HCT116 (cell line): ENCODE results near the gene JAK1. TPM values are rescaled to one million over a fixed set of nuclear protein-coding genes. Genes with fewer than 3 reads are reported as not detected.

Experiments used
- ATAC-seq: fragments of 200-7000 bp; cut with Tn5 transposase; 2 replicates; pipeline ENCODE4 v1.9.1; 2020; ENCODE audit warnings: mild to moderate bottlenecking, moderate library complexity
- BruUV-seq: library from RNA; stranded (reverse); fragments of 400-500 nt; replicated peaks from 2 replicates; lab custom pipeline; 2021; lab: Mats Ljungman, UMichigan
- CTCF ChIA-PET: fragments of 300-600 bp; sonication (Branson Sonifier 250); formaldehyde crosslinking; loops from one replicate; lab custom pipeline; 2021; ENCODE audit warnings: antibody characterized with exemption; lab: Charles Lee
- POLR2A ChIA-PET: fragments of 300-600, 350-600 bp; sonication (Branson Sonifier 250); formaldehyde crosslinking; loops from one replicate; lab custom pipeline; 2021; ENCODE audit warnings: antibody characterized with exemption; lab: Charles Lee
- RAD21 ChIA-PET, 2 experiments: fragments of 300-600 bp; sonication (Branson Sonifier 250); formaldehyde crosslinking; loops; one replicate each; lab custom pipeline; 2023; ENCODE audit warnings: low total read pairs in 2 of 2; ENCODE audit not compliant: uncharacterized antibody in 2 of 2, unreplicated experiment in 2 of 2, low non-redundant PET in 1 of 2; lab: Charles Lee
- DNase-seq: peaks from one replicate; pipeline ENCODE4 v3.0.0-alpha.2; 2010; ENCODE audit warnings: low read depth, low spot score
- H2AFZ ChIP-seq: fragments of 200-600 bp; shearing (Covaris generic), sonication (generic); 2 replicates; pipeline ENCODE4 v1.6.1; 2017; ENCODE audit warnings: low read depth, mixed run types, mixed read lengths, antibody characterized with exemption, low read length; ENCODE audit not compliant: poor library complexity, severe bottlenecking
- H3K27ac ChIP-seq: 2 replicates; pipeline ENCODE4 v1.5.1; 2012; ENCODE audit warnings: low read depth, low read length
- H3K27me3 ChIP-seq: fragments of 200-600 bp; sonication (generic); 2 replicates; pipeline ENCODE4 v1.6.1; 2016; ENCODE audit warnings: mixed run types, low read length, mixed read lengths; ENCODE audit not compliant: insufficient read depth
- H3K36me3 ChIP-seq, 2 experiments: fragments of 200-500 bp in 1 of 2; fragments of 200-600 bp in 1 of 2; sonication (Bioruptor generic) in 1 of 2; sonication (generic) in 1 of 2; 2 replicates each; pipeline versions ENCODE4 v1.5.1 to v1.6.1; 2014 to 2016; ENCODE audit warnings: low read length in 2 of 2, inconsistent platforms in 1 of 2, mixed read lengths in 1 of 2, mixed run types in 1 of 2; ENCODE audit not compliant: insufficient read depth in 2 of 2, control insufficient read depth in 1 of 2
- H3K4me1 ChIP-seq, 2 experiments: fragments of 200-600 bp in 1 of 2; sonication (generic) in 1 of 2; 2 replicates each; pipeline versions ENCODE4 v1.5.1 to v1.6.1; 2012 to 2017; ENCODE audit warnings: low read length in 2 of 2, inconsistent platforms in 1 of 2, mild to moderate bottlenecking in 1 of 2, mixed read lengths in 1 of 2, mixed run types in 1 of 2, moderate library complexity in 1 of 2; ENCODE audit not compliant: insufficient read depth in 2 of 2, control insufficient read depth in 1 of 2
- H3K4me2 ChIP-seq: fragments of 200-600 bp; sonication (generic); 2 replicates; pipeline ENCODE4 v1.6.1; 2017; ENCODE audit warnings: mixed run types, low read length, mixed read lengths
- H3K4me3 ChIP-seq, 2 experiments: fragments of 200-600 bp in 1 of 2; sonication (generic) in 1 of 2; replicated peaks in 1 of 2; 2 replicates each; pipeline ENCODE4 v1.5.1; 2011 to 2016; ENCODE audit warnings: low read length in 2 of 2, control low read depth in 1 of 2, low read depth in 1 of 2, mild to moderate bottlenecking in 1 of 2, mixed read lengths in 1 of 2, mixed run types in 1 of 2
- H3K79me2 ChIP-seq: fragments of 200-600 bp; sonication (generic); 2 replicates; pipeline ENCODE4 v1.6.1; 2017; ENCODE audit warnings: mild to moderate bottlenecking, mixed run types, low read length, moderate library complexity, mixed read lengths; ENCODE audit not compliant: insufficient read depth
- H3K9ac ChIP-seq: fragments of 200-600 bp; sonication (generic); 2 replicates; pipeline ENCODE4 v1.6.1; 2016; ENCODE audit warnings: low read length, mixed read lengths
- H3K9me2 ChIP-seq: fragments of 200-600 bp; sonication (generic), shearing (Covaris generic); 2 replicates; pipeline ENCODE4 v1.6.1; 2017; ENCODE audit warnings: mixed run types, mild to moderate bottlenecking, moderate library complexity; ENCODE audit not compliant: insufficient read depth
- H3K9me3 ChIP-seq, 2 experiments: fragments of 200-500 bp in 1 of 2; fragments of 200-600 bp in 1 of 2; sonication (Bioruptor generic) in 1 of 2; sonication (generic) in 1 of 2; 2 replicates each; pipeline ENCODE4 v1.6.1; 2014 to 2017; ENCODE audit warnings: low read length in 2 of 2, mixed read lengths in 2 of 2, inconsistent platforms in 1 of 2, low read depth in 1 of 2, mild to moderate bottlenecking in 1 of 2, mixed run types in 1 of 2, moderate library complexity in 1 of 2; ENCODE audit not compliant: control insufficient read depth in 1 of 2, insufficient read depth in 1 of 2
- H4K20me1 ChIP-seq: fragments of 200-600 bp; sonication (generic), shearing (Covaris generic); 2 replicates; pipeline ENCODE4 v1.6.1; 2017; ENCODE audit warnings: mixed run types, mild to moderate bottlenecking, moderate library complexity; ENCODE audit not compliant: insufficient read depth
- CBX3 ChIP-seq: IDR thresholded peaks from 2 replicates; pipeline ENCODE4 v1.6.1; 2012; ENCODE audit warnings: low read depth
- EGR1 ChIP-seq: IDR thresholded peaks from 2 replicates; pipeline ENCODE4 v1.6.1; 2012; ENCODE audit warnings: low read depth
- ELF1 ChIP-seq: IDR thresholded peaks from 2 replicates; pipeline ENCODE4 v1.6.1; 2012; ENCODE audit warnings: low read depth, borderline replicate concordance
- EZH2 ChIP-seq: fragments of 200-600 bp; sonication (generic); IDR thresholded peaks from 2 replicates; pipeline ENCODE4 v1.6.1; 2017; ENCODE audit warnings: antibody characterized with exemption, mixed run types
- FOSL1 ChIP-seq: IDR thresholded peaks from 2 replicates; pipeline ENCODE4 v1.6.1; 2012; ENCODE audit warnings: low read depth
- JUND ChIP-seq: IDR thresholded peaks from 2 replicates; pipeline ENCODE4 v1.6.1; 2012
- POLR2AphosphoS5 ChIP-seq: IDR thresholded peaks from 2 replicates; pipeline ENCODE4 v1.6.1; 2011; ENCODE audit warnings: mild to moderate bottlenecking, low read depth, low read length, moderate library complexity
- RAD21 ChIP-seq: IDR thresholded peaks from 2 replicates; pipeline ENCODE4 v1.6.1; 2012; ENCODE audit warnings: low read depth, mild to moderate bottlenecking
- SRF ChIP-seq: IDR thresholded peaks from 2 replicates; pipeline ENCODE4 v1.6.1; 2012; ENCODE audit warnings: low read depth
- TCF7L2 ChIP-seq: IDR thresholded peaks from 2 replicates; pipeline ENCODE4 v1.7.0; 2011; ENCODE audit warnings: borderline replicate concordance, inconsistent platforms; ENCODE audit not compliant: insufficient read depth, insufficient read length; ENCODE audit errors: extremely low read depth
- YY1 ChIP-seq: IDR thresholded peaks from 2 replicates; pipeline ENCODE4 v1.6.1; 2011; ENCODE audit warnings: low read length, low read depth, moderate library complexity, mild to moderate bottlenecking; ENCODE audit not compliant: insufficient replicate concordance; ENCODE audit errors: extremely low read depth
- ZFX ChIP-seq: fragments of 450-650 bp; IDR thresholded peaks from 2 replicates; pipeline ENCODE4 v1.6.1; 2017
- ZNF274 ChIP-seq: fragments of 200-500 bp; sonication (Bioruptor generic); IDR thresholded peaks from 2 replicates; pipeline ENCODE4 v1.6.1; 2014; ENCODE audit warnings: mild to moderate bottlenecking, low read depth, low read length, inconsistent platforms
- intact Hi-C: fragments of 100-400 bp; cut with micrococcal nuclease; formaldehyde crosslinking; loops from 2 replicates; pipeline ENCODE4 v1.10.0; 2022
- total RNA-seq: library from RNA; stranded (reverse); gene quantifications from one replicate; pipeline ENCODE4 v1.2.1, GENCODE V29; 2021; ENCODE audit not compliant: unreplicated experiment
- TF ChIP-seq, protein P1 (sequence below), 3 experiments: fragments of 200-600 bp in 1 of 3; sonication (generic) in 1 of 3; IDR thresholded peaks in 2 of 3; conservative IDR thresholded peaks in 1 of 3; 2 replicates each; pipeline ENCODE4 v1.5.1; 2012 to 2017; ENCODE audit warnings: low read depth in 2 of 3, low read length in 2 of 3, antibody characterized with exemption in 1 of 3, borderline replicate concordance in 1 of 3, control low read depth in 1 of 3, mild to moderate bottlenecking in 1 of 3, mixed read lengths in 1 of 3, mixed run types in 1 of 3, moderate library complexity in 1 of 3; ENCODE audit not compliant: insufficient read depth in 1 of 3
- TF ChIP-seq, protein P2 (sequence below): IDR thresholded peaks from 2 replicates; pipeline ENCODE4 v1.6.1; 2012; ENCODE audit warnings: low read depth
- TF ChIP-seq, protein P3 (sequence below): IDR thresholded peaks from 2 replicates; pipeline ENCODE4 v1.6.1; 2012
- TF ChIP-seq, protein P4 (sequence below): IDR thresholded peaks from 2 replicates; pipeline ENCODE4 v1.6.1; 2012

Gene JAK1
- total RNA-seq, 1 experiment from 2014 or later: 53.2 TPM

DNA sequence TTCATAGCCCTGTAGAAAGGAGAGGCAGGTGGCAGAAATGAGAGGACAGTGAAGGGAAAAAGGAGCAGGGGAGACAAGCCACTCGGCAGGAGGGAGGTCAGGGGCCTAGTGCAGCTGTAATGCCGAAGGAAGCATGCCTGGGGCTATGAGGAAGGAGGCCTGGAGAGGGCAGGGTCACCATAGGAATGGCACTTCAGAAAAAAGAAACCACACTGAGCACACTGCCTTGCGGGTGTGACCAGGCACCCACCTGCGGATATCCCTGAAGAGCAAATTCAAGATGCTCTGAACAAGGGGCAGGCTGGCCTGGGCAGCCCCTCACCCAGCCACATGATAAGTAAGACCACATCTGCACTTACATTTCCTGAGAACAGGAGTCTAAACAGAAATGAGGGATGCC, 104.7 kb downstream of the JAK1 start:
- no peak overlapping the region for H3K4me2 ChIP-seq
- H3K27me3 ChIP-seq: no peaks in the 10 kb centered on the region
- BruUV-seq: no TSS peak
- no peaks in the 10 kb centered on the region for H3K9me2 ChIP-seq
- peaks cover 7 to 10% of the 10 kb centered on the region in 2 experiments; a peak in 3 of 4 replicates for H3K4me1 ChIP-seq
- TF ChIP-seq, protein P1, sequence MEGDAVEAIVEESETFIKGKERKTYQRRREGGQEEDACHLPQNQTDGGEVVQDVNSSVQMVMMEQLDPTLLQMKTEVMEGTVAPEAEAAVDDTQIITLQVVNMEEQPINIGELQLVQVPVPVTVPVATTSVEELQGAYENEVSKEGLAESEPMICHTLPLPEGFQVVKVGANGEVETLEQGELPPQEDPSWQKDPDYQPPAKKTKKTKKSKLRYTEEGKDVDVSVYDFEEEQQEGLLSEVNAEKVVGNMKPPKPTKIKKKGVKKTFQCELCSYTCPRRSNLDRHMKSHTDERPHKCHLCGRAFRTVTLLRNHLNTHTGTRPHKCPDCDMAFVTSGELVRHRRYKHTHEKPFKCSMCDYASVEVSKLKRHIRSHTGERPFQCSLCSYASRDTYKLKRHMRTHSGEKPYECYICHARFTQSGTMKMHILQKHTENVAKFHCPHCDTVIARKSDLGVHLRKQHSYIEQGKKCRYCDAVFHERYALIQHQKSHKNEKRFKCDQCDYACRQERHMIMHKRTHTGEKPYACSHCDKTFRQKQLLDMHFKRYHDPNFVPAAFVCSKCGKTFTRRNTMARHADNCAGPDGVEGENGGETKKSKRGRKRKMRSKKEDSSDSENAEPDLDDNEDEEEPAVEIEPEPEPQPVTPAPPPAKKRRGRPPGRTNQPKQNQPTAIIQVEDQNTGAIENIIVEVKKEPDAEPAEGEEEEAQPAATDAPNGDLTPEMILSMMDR (IDR thresholded peaks at IDR 0.05 in 2 of 3, conservative IDR thresholded peaks at IDR 0.05 in 1 of 3; ENCODE audit: borderline replicate concordance in 1 of 3, insufficient read depth in 1 of 3, low read depth in 2 of 3, low read length in 2 of 3): 0 out of 6 replicates have a peak, but pooled peaks of 2 of the 3 experiments have one; percentile 18 to 20
- TF ChIP-seq ELF1 (no peak), ZFX (no peak), FOSL1 (no peak), YY1 (no peak), JUND (no peak), EGR1 (no peak), RAD21 (peak; percentile 56), CBX3 (no peak), TCF7L2 (no peak), SRF (no peak), ZNF274 (no peak), EZH2 (no peak), POLR2AphosphoS5 (no peak)
- TF ChIP-seq, protein P2, sequence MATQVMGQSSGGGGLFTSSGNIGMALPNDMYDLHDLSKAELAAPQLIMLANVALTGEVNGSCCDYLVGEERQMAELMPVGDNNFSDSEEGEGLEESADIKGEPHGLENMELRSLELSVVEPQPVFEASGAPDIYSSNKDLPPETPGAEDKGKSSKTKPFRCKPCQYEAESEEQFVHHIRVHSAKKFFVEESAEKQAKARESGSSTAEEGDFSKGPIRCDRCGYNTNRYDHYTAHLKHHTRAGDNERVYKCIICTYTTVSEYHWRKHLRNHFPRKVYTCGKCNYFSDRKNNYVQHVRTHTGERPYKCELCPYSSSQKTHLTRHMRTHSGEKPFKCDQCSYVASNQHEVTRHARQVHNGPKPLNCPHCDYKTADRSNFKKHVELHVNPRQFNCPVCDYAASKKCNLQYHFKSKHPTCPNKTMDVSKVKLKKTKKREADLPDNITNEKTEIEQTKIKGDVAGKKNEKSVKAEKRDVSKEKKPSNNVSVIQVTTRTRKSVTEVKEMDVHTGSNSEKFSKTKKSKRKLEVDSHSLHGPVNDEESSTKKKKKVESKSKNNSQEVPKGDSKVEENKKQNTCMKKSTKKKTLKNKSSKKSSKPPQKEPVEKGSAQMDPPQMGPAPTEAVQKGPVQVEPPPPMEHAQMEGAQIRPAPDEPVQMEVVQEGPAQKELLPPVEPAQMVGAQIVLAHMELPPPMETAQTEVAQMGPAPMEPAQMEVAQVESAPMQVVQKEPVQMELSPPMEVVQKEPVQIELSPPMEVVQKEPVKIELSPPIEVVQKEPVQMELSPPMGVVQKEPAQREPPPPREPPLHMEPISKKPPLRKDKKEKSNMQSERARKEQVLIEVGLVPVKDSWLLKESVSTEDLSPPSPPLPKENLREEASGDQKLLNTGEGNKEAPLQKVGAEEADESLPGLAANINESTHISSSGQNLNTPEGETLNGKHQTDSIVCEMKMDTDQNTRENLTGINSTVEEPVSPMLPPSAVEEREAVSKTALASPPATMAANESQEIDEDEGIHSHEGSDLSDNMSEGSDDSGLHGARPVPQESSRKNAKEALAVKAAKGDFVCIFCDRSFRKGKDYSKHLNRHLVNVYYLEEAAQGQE: no peak
- TF ChIP-seq, protein P3, sequence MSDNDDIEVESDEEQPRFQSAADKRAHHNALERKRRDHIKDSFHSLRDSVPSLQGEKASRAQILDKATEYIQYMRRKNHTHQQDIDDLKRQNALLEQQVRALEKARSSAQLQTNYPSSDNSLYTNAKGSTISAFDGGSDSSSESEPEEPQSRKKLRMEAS: no peak
- TF ChIP-seq, protein P4, sequence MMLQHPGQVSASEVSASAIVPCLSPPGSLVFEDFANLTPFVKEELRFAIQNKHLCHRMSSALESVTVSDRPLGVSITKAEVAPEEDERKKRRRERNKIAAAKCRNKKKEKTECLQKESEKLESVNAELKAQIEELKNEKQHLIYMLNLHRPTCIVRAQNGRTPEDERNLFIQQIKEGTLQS: no peak
- ATAC-seq (peak; percentile 64), DNase-seq (no peak)
- ChIA-PET CTCF (no interaction called here), RAD21 (no interaction called here), POLR2A (no interaction called here)
- no peak overlapping the region for H3K4me3 ChIP-seq
- no peak overlapping the region for H2AFZ ChIP-seq
- no peaks in the 10 kb centered on the region for H3K9me3 ChIP-seq
- no peaks in the 10 kb centered on the region; a peak in 2 of 4 replicates for H3K36me3 ChIP-seq
- no peak overlapping the region for H3K9ac ChIP-seq
- no peaks in the 10 kb centered on the region for H3K79me2 ChIP-seq
- H3K27ac ChIP-seq: no peak overlapping the region
- H4K20me1 ChIP-seq: no peaks in the 10 kb centered on the region
- intact Hi-C loops: loop anchor here (5.0 to 10.0 kb wide), 2 partner anchors 103 to 161 kb away; partner anchors contain the start of gene JAK1
